Stimulated activated CD4-positive, alpha-beta T cell treated with anti-CD3 and anti-CD28 coated beads, Interleukin-12 subunit alpha, Interleukin-12 subunit beta, amount 100 ng/mL, for 24 hours (primary cell): ENCODE data around the gene SH2B2.
"Not testable (repeated sequence)": the region's sequence is repeated elsewhere in the genome, so short reads cannot be mapped to it uniquely, and the experiment has no call there.

ENCODE experiments used
- DNase-seq, 2 experiments: peaks; one replicate each; pipeline ENCODE4 v3.0.0-alpha.2; 2020; ENCODE audit warnings: low read depth in 2 of 2

The SH2B2 gene

GRCh38 chr7:102330666-102331460, 44.2 kb downstream of the SH2B2 start:
- not testable (repeated sequence) for DNase-seq

DNA sequence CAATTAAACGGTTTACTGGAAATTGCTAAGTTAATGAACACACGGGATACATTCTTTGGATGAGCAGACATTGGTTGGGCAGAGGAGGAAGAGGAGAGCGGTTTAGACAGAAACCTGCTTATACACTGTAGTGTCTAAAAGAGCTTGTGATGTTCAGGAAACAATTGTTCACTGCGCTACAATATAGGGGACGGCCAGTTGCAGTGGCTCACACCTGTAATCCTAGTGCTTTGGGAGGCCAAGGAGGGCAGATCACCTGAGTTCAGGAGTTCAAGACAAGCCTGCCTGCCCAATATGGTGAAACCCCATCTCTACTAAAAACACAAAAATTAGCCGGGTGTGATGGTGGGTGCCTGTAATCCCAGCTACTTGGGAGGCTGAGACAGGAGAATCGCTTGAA, 48.9 kb downstream of the SH2B2 start:
- not testable (repeated sequence) for DNase-seq

DNA sequence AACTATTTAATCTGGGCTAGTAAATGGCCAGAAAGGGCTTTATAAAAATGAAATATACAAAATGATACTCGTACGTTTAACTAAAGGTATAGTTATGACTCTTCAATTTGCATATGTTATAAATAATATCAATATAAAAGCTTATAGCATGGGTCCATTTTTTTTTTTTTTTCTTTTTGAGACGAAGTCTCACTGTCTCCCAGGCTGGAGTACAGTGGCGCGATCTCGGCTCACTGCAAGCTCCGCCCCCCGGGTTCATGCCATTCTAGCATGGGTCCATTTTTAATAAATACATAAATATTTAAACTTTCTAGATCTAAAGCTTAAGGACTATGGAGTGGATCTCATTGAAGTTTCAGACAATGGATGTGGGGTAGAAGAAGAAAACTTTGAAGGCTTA, 50.3 kb downstream of the SH2B2 start:
- not testable (repeated sequence) for DNase-seq

DNA sequence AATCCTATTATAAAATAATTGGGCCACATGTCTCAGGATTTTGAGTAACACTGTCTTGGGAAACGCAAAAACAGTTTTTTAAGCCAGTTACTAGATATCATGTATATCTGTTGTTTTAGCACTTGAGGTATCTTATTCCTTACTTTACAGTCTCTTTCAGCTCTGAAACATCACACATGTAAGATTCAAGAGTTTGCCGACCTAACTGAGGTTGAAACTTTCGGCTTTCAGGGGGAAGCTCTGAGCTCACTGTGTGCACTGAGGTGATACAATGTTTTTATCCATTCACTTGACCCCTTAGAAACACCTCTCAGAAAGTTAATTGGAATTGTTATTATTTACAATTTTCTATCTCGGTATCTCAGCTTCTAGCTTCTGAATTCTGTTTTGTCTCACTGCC, 50.8 kb downstream of the SH2B2 start:
- DNase-seq = not testable (repeated sequence)

- not testable (repeated sequence) for DNase-seq
Measured at GRCh38 chr7:102340599-102341368, 54.1 kb downstream of the SH2B2 start.

GRCh38 chr7:102346983-102347382, 60.3 kb downstream of the SH2B2 start:
- not testable (repeated sequence) for DNase-seq

DNA sequence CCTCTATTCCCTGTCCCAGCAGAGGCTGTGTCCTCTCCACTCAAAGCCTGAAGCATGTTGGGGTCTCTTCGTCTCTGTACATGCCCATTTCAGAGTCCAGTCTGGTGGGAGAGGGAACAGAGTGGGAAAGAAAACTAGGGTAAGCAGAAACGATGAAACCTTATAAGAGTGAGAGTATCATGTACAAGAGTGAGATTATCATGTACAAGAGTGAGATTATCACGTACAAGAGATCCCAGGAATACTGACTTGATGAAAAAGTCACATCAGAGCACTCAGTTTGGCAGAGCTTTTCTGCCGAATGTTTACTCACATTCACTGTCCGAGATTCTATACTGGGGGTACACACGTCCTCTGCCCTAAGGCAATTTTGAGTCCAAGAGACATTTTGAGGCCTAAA, 69.7 kb downstream of the SH2B2 start, which contains the start of gene SPDYE6:
TSS of gene SPDYE6 (minus strand) at position 101 of the 400 bp plus-strand sequence. CDS start 421 bp downstream, outside the sequence.
- DNase-seq = not testable (repeated sequence)

DNA sequence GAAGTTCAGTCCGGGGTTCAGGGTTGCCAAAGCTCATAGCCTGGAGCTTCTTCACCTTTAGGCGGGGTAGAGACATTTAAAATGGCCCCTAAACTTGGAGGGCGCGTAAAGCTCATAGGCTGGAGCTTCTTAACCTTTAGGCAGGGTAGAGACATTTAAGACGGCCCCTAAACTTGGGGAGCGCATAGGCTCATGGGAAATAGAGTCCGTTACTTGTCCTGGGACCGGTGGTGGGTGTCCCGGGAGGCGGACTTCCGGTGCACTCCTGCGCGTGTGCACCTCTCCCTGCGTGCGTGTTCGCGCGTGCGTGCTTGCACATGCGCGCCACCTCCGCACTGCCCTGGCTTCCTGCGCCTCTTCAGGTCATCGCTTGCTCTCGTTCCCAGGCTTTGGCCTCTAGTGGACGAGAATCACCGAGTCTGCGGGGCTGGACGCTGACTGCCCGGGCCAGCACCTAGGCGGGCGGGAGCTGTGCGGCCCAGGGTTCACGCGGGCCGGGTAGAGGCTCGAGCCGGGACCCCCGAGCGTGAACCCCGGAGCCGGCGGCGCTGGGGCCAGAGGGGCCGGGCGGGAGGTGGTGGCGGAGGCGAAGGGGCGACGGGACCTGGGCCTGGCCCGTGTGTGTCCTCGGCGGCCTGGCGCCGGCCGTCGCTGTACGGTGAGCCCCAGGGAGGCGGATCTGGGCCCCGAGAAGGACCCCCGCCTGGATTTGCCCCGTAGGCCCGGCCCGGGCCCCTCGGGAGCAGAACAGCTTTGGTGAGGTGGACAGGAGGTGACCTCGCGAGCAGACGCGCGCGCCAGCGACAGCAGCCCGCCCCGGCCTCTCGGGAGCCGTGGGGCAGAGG, 77.1 kb downstream of the SH2B2 start:
- peak; percentile 84 to 86 for DNase-seq

DNA sequence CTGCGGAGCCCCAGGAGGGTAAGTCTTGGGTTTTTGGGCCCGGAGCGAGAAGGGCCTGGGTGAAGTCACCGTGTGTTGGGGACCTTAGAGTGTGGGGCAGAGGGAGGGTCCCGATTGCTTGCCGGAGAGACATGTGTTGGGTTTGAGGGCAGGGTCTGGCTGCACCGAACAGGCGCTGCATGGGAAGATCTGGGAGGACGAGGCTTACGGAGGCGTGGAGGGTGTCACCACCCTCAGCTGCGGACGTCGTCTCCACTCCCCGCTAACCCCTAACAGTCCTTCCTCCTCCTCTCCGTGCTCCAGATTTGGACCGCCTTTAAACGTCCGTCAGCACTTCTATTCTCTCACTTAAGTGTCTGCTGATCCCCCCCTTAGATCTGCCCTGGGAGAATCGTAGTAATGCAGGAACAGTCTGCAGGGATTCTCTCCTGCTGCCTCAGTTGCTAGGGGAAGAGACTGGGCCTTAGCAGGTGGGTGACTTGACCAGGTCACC, 77.8 kb downstream of the SH2B2 start:
- DNase-seq = peak in 1 of 2 experiments; percentile 7

DNA sequence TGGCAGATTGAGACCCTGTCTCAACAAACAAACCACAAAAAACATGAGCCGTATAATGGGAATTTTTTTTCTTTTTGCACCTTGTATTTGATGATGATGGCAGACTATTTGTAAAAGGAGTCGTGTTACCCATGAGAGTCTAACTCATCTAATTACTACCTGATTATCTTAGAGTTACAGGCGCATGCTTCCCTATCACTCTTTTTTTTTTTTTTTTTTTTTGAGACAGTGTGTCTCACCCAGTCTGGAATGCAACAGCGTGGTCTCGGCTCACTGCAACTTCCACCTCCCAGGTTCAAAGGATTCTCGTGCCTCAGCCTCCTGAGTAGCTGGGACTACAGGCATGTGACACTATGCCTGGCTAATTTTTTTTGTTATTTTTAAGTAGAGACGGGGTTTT, 78.7 kb downstream of the SH2B2 start:
- not testable (repeated sequence) for DNase-seq

GRCh38 chr7:102370038-102370437, 83.4 kb downstream of the SH2B2 start:
- not testable (repeated sequence) for DNase-seq
